IPS DF 4.7 (cell line): Measurements from ENCODE around the gene FOXL1.
"Not testable (repeated sequence)": the region's sequence is repeated elsewhere in the genome, so short reads cannot be mapped to it uniquely, and the experiment has no call there.

ENCODE experiments used
- DNase-seq: peaks from one replicate; pipeline ENCODE4 v3.0.0-alpha.2; 2013; ENCODE audit warnings: low spot score; ENCODE audit errors: extremely low read depth

The FOXL1 gene

GRCh38 chr16:86580791-86581170, 2.4 kb downstream of the FOXL1 start:
- DNase-seq, result no peak

DNA sequence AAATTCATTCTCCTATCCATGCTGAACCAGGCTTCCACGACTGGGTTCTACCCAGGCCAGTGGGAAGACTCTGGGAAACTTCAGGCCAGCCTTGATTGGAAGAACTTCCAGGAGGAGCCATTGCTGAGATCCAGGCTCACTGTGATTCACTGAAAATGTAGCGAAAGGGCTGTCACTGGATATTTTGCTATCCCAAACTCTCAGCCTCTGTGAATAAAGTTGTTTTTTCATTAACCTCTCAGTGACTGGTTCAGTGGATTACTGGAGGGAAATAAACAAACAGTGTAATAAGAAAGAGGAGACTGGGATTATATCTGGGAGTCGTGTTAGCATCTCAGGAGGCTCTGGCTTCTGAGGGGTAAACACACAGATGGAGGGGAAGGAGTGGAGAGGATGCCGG, 3.1 kb downstream of the FOXL1 start:
- no peak for DNase-seq

DNA sequence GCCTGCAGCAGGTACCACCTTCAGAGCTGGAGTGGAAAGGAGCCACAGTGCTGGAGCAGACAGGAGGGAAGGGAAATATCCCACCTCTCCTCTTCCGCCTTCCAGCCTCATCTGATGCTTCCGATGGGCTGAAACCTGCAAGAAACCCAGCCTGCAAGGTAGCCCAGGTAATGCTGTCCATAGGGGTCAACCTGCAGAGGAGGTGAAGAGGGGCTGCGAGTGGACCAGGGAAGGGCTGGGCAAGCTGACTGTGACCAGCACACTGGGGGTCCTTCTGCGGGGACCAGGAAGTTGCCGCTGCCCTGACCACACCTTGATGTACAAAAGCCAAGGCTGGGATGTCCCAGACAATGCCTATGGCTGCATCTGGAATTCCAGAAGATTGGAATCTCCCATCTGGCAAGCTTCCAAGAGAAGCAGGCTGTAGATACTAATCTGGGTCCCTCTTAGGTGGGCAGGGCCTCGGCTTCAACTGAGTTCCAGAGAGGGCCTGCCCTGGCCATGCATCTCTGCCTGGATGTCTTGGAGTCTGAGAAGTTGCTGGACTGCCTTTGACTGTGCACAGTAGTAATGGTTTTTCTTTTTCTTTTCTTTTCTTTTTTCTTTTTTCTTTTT, 5.8 kb downstream of the FOXL1 start:
- DNase-seq, result no peak

DNA sequence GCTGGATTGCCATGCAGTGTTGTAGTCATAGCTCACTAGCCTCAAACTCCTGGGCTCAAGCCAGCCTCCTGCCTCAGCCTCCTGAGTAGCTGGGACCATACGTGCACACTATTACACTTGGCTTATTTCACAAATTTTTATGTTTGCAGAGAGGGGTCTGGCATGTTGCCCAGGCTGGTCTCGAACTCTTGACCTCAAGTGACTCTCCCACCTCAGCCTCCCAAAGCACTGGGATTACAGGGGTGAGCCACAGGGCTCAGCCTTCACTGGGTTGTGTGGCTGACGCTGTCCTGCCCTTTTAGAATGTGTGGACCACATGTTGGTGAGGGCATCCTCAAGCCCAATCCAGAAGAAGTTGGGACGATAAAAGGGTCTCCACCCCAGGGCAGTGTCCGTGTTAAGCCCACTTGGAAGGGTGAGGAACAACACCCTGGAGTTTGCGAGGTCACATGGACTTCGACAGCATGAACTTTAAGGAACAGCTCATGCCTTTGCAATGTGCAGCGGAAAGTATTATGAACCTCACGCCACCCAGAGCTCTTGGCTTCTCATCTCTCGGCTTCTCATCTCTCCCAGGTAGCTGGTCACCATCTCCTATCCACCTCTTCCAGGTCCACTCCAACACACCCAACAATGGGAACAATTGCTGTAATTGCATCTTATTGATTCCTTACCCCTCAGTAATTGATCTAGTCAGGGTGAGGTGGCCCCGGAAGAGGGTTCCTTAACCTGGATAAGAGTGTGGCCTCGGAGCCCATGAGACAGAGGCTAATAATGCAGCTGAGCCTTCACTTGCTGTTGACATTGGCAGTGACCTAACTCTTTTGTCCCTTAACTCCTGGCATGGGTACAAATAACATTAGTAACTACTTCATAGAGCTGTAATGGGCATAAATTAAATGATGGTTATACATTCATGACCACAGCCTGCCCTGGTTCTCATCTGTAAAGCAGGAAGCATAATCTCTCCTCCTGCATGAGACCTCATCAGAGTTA, 6.7 kb downstream of the FOXL1 start:
- no peak for DNase-seq

GRCh38 chr16:86585821-86586611, 7.7 kb downstream of the FOXL1 start:
- DNase-seq, result no peak

DNA sequence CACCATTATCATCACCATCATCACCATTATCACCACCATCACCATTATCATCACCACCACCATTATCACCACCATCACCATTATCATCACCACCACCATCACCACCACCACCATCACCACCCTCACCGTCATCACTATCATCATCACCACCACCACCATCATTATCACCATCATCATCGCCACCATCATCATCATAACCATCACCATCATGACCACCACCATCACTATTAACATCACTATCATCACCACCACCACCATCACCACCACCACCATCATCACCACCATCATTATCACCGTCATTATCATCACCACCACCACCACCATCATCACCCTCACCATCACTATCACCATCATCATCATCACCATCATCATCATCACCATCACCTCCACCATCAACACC, 9.1 kb downstream of the FOXL1 start:
- DNase-seq, result no peak

- DNase-seq, result not testable (repeated sequence)
Observed at GRCh38 chr16:86587955-86588354, 9.6 kb downstream of the FOXL1 start.

GRCh38 chr16:86590501-86591144, 12.3 kb downstream of the FOXL1 start:
- DNase-seq, result no peak

DNA sequence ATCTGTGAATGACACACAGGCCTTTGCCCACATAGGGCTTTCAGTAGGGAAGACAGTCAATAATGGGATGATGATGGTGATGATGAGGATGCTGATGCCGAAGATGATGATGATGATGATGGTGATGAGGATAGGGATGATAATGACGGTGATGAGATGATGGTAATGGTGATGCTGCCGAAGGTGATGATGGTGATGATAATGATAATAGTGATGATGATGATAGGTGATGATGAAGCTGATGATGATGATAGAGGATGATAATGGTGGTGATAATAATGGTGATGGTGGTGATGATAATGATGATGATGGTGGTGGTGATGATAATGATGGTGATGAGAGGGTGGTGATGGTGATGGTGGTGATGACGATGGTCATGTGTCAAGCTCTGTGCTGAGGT, 12.9 kb downstream of the FOXL1 start:
- DNase-seq, result no peak

- no peak for DNase-seq
Observed at GRCh38 chr16:86593913-86594620, 15.7 kb downstream of the FOXL1 start.

GRCh38 chr16:86594721-86595120, 16.4 kb downstream of the FOXL1 start:
- no peak for DNase-seq

- no peak for DNase-seq
Observed at GRCh38 chr16:86595983-86596605, 17.7 kb downstream of the FOXL1 start.

GRCh38 chr16:86597126-86597879, 19.0 kb downstream of the FOXL1 start:
- DNase-seq, result no peak

DNA sequence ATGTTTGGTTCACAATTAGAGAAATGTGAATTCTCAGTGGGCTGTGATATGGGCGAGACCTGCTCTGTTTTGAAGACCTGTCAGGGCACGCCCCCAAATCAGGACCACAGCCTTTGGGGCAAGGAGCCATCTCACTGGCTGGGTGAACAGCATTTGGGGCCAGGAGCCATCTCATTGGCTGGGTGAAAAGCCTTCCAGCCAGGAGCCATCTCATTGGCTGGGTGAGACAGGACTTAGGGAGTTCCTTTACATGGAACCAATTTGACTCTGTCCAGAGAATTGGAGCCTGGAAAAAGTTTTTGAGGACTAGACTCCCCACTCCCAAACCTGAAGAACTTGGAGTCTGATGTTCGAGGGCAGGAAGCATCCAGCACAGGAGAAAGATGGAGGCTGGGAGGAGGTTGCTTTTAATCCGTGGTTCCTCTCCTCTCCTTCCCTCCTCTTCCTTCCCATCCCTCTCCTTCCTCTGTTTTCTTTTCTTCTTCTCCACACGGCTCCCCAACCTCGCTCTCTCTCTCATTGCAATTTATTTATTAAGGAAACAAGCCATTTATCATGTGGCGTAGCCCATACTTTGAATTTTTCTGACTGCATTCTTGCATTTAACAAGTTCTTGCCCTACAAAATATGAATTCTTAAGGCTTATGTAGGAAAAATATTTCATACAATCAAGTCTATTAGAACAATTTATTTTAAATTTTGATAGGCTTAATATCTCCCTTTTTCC, 19.7 kb downstream of the FOXL1 start:
- no peak for DNase-seq

DNA sequence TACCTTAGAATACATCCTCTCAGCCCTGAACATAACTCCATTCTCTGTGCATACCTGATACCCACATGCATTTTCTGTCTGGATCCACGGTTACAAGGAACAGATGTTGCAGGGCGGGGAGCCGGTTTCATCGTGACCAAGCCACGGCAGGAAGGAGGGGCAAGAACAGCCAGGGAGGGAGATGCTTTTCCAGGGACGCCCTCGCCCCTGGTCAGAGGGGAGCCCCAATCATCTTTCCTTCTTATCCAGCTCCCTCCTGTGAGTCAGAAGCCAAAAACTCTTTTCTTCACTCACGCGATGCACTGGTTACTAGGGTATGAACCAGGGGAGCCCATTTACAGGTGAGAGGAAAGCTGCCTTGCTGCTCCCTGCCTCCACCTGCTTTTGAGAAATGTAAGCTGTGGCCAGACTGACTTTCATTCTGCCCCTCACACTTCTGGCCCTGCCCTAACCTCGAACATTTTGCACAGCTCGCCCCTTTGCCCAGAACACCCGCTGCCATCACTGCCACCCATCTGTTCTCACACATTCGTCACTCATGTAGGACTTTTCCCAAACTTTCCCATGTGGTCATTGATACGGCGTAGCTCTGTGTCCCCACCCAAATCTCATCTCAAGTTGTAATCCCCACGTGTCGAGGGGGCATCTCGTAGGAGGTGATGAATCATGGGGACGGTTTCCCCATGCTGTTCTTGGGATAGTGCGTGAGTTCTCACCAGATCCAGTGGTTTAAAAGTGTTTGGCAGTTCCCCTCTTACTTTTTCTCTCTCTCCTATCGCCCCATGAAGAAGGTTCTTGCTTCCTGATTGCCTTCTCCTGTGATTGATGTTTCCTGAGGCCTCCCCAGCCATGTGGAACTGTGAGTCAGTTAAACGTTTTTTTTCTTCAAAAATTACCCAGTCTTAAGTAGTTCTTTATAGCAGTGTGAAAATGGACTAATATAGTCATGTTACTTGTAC, 20.5 kb downstream of the FOXL1 start:
- DNase-seq, result no peak

DNA sequence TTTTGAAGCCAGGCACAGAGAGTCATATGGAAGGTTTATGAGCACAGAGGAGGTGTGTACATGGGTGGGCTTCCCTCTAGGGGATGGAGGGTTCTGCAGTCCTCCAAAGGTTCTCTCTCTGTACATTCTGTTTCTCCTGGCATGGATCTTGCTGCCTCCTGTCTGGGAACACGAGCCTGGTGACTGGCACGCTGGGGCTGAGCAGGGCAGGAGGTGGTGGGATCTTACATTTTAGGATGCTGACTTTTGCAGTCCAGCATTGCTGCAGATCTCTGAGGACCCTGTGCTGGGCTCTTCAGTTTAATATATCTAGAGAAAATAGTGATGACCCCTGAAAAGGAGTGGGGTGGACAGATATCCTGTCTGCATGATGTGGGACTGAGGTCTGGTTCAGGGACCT, 23.0 kb downstream of the FOXL1 start:
- no peak for DNase-seq

DNA sequence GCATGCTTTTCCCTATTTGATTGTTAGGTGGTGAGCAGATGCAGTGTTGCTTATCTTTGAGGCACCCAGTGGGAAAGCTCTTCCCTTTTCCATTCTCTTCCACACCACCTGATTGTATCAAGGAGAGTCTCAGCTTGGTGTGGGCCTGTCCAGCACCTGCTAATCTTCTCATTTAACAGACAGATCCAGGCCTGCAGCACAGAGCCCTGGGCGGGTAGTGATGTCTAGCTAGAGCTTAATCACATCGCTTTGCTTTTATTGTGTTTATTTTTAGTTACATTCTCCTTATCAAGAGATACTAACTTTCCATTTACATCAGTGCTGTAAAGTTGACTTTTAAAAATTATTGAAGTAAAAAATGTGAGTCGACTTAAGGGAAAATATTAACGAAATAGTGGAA, 24.2 kb downstream of the FOXL1 start:
- DNase-seq, result no peak
